ENCODE data around the gene NPAS2.

The NPAS2 gene

DNA sequence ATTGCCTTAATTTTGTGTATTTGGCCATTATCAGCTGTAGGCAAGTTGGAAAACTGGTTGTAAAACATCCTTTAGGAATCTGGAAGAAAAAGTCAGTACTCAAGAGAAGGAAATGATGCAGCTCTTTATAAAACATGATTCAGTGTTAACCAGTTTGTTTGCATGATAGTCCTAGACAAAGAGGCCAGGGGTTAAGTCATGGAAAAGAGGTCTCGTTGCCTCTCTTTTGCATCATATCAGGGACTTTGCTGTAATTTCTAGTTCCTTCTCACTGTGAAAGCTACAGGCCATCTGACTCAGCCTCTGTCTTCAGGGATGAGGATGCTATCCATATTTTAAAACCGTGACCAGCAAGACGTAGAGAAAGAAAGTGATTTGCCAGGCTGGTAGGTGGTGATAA is 38.0 kb downstream of the NPAS2 start:
- H3K4me3 ChIP-seq (ENCODE audit: low read length) = no peak overlapping the region
- DNase-seq (ENCODE audit: low read depth) = no peak
- TF ChIP-seq, protein P1, sequence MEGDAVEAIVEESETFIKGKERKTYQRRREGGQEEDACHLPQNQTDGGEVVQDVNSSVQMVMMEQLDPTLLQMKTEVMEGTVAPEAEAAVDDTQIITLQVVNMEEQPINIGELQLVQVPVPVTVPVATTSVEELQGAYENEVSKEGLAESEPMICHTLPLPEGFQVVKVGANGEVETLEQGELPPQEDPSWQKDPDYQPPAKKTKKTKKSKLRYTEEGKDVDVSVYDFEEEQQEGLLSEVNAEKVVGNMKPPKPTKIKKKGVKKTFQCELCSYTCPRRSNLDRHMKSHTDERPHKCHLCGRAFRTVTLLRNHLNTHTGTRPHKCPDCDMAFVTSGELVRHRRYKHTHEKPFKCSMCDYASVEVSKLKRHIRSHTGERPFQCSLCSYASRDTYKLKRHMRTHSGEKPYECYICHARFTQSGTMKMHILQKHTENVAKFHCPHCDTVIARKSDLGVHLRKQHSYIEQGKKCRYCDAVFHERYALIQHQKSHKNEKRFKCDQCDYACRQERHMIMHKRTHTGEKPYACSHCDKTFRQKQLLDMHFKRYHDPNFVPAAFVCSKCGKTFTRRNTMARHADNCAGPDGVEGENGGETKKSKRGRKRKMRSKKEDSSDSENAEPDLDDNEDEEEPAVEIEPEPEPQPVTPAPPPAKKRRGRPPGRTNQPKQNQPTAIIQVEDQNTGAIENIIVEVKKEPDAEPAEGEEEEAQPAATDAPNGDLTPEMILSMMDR (conservative IDR thresholded peaks at IDR 0.05; ENCODE audit: low read depth, low read length) = no peak

DNA sequence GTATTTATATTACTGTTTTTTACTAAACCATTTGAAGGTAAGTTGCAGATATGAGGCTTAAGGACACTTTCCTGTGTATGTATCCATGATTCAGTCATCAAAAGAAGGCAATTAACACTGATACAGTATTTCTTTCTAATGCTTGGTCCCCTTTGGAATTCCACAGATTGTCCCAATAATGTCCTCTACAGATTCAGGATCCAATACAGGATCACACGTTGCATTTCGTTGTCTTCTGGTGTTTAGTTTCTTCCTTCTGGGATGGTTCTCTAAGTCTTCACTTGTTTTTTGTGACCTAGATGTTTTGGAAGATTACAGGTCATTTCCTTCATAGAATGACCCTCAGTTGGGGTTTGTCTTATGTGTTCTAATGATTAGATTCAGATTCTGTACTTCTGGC is 40.0 kb downstream of the NPAS2 start:
- TF ChIP-seq, protein P1 (conservative IDR thresholded peaks at IDR 0.05; ENCODE audit: low read depth, low read length) = no peak
- no peak for DNase-seq (ENCODE audit: low read depth)
- H3K4me3 ChIP-seq (ENCODE audit: low read length) = no peak overlapping the region

DNA sequence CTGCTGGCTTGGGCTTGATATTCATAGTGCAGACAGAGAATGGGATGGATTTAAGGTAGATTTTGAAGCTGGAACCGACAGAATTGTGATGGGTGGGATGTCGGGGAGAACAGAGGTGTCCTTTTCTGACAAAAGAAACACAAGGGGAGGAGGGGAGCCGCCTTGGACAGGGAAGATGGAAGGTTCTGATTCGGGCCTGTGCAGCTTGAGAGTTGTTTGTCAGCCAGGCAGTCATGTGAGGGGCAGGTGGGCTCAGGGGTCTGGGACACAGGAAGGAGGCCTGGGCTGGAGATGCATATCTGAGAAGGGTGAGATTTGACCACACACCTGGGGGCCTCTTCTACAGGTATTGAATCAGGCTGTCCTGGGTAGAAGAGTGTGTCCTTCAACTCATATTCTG is 41.4 kb downstream of the NPAS2 start:
- TF ChIP-seq, protein P1 (conservative IDR thresholded peaks at IDR 0.05; ENCODE audit: low read depth, low read length) = no peak
- DNase-seq (ENCODE audit: low read depth) = no peak
- H3K4me3 ChIP-seq (ENCODE audit: low read length) = no peak overlapping the region

DNA sequence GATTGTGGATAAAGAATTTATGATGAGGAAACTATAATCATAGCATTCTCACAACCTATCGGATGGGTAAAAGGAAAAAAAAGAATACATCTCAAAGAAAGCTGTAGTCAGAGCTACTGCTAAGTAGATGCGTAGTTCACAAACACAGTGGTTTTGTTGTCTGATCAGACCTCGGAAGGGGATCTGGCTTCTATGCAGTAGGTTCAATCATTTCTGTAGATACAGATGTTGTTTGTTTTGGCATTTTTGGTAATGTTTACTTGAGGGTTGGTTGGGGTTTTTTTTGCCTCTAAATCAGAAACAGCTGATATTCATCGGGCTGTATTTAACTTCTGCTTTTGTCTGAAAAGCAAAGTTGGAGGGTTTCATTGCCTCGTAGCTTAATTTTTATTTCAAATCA is 42.1 kb downstream of the NPAS2 start:
- no peak for DNase-seq (ENCODE audit: low read depth)
- TF ChIP-seq, protein P1 (conservative IDR thresholded peaks at IDR 0.05; ENCODE audit: low read depth, low read length) = no peak
- no peak overlapping the region for H3K4me3 ChIP-seq (ENCODE audit: low read length)

DNA sequence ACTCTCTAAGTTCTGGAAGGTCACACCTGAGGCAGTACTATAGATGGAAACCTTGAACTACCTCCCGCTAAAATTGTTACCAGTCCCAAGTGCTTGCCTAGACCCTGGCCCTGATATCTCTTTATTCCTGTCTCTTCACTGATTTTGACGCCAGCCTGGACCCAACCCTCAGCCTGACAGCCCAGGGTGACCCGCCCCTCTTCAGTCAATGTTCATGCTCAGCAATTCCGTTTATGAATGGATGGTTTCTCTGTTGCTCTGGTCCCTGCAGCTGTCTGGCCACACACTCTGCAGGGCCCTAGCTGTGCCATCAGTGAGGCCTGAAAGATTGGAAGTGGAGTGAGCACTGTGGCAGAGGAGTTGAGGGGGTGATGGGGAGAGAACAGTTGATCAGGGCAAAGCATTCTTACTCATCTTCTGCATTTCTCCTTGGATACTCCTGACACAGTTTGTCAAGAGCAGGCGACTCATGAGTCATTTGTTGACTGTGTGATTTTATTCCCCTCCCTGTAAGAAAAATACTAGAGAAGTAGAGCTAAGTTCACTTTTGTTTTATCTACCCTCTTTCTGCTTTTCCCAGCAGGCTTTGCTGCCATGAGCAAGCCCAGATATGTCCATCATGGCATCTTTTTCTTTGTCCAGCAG is 46.0 kb downstream of the NPAS2 start:
- no peak for DNase-seq (ENCODE audit: low read depth)
- TF ChIP-seq, protein P1 (conservative IDR thresholded peaks at IDR 0.05; ENCODE audit: low read depth, low read length) = no peak
- no peak overlapping the region for H3K4me3 ChIP-seq (ENCODE audit: low read length)

DNA sequence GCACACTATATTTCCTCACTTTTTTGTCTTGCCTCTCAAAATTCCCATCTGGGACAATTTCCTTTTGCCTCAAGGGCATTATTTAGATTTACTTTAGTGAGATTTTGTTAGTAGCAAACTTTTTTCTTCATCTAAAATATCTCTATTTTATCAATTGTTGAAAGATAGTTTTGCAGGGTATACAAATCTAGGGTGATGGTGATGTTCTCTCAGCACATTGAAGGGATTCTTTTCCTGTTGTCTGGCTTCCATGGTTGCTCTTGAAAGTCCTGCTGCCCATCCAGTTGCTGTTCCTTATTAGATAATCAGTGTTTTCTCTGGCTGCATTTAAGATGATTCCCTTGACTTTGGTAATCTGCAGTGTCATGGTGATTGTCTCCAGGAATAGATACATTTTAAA is 48.1 kb downstream of the NPAS2 start:
- TF ChIP-seq, protein P1 (conservative IDR thresholded peaks at IDR 0.05; ENCODE audit: low read depth, low read length) = no peak
- DNase-seq (ENCODE audit: low read depth) = no peak
- H3K4me3 ChIP-seq (ENCODE audit: low read length) = no peak overlapping the region

DNA sequence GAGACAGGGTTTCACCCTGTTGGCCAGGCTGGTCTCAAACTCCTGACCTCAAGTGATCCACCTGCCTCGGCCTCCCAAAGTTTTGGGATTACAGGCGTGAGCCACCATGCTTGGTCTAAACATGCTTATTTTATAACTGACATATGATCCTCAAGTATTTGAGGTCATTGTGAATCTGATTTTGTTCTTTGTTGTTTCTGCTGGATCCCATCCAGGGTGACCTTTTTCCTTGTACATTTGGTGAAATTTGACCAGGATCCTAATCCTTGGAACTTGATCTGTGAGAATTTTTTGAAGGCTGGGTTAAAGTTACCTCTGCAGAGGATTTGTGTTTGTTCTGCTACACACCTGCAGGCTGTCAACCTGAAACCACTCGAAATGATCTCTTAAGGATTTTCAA is 49.2 kb downstream of the NPAS2 start:
- no peak for DNase-seq (ENCODE audit: low read depth)
- no peak overlapping the region for H3K4me3 ChIP-seq (ENCODE audit: low read length)
- TF ChIP-seq, protein P1 (conservative IDR thresholded peaks at IDR 0.05; ENCODE audit: low read depth, low read length) = no peak

All from retinal pigment epithelial cell (primary cell).